ENCODE data around the gene FAM193B. TPM values are rescaled to one million over a fixed set of nuclear protein-coding genes. Genes with fewer than 3 reads are reported as not detected.
A peak's percentile ranks its signal among the peaks of the same experiment; 100 is the strongest.

Gene FAM193B
- total and polyA plus RNA-seq, 9 donors, result 36.8 to 65.0 (median 50.0) TPM

GRCh38 chr5:177520271-177520670 is 34.1 kb downstream of the FAM193B start:
- 95% methylated on average over 3 of the region's 3 CpGs for WGBS (ENCODE audit: insufficient coverage)
- H3K27ac ChIP-seq (ENCODE audit: low read length), result peak overlapping the region; percentile 65
- H3K4me1 ChIP-seq (ENCODE audit: control insufficient read depth, insufficient read depth, low read length), result peaks cover 38% of the 10 kb centered on the region
- no peaks in the 10 kb centered on the region for H3K27me3 ChIP-seq (ENCODE audit: control insufficient read depth, insufficient read depth, low read length)
- H3K4me3 ChIP-seq (ENCODE audit: low read length), result no peak overlapping the region
- peaks cover 59% of the 10 kb centered on the region for H3K36me3 ChIP-seq (ENCODE audit: control insufficient read depth, insufficient read depth, low read length)
- no peaks in the 10 kb centered on the region for H3K9me3 ChIP-seq (replicated peaks; ENCODE audit: control insufficient read depth, low read depth, low read length)
- DNase-seq, result no peak

GRCh38 chr5:177519463-177520235 is 34.7 kb downstream of the FAM193B start:
- no peak for DNase-seq
- peaks cover 60% of the 10 kb centered on the region for H3K36me3 ChIP-seq (ENCODE audit: control insufficient read depth, insufficient read depth, low read length)

GRCh38 chr5:177516601-177517568 is 37.5 kb downstream of the FAM193B start, which contains the start of gene DDX41:
Gene DDX41, minus strand, starts transcription at chr5:177516961. Its CDS starts 16 bp downstream, at chr5:177516945.
- Histone ChIP-seq H3K36me3 (ENCODE audit: control insufficient read depth, insufficient read depth, low read length) (peaks cover 70% of the 10 kb centered on the region), H3K9me3 (replicated peaks; ENCODE audit: control insufficient read depth, low read depth, low read length) (no peaks in the 10 kb centered on the region), H3K27ac (ENCODE audit: low read length) (peak within 1 kb of the TSS; percentile 86), H3K4me1 (ENCODE audit: control insufficient read depth, insufficient read depth, low read length) (peaks cover 38% of the 10 kb centered on the region), H3K4me3 (ENCODE audit: low read length) (peak within 1 kb of the TSS; percentile 85), H3K27me3 (ENCODE audit: control insufficient read depth, insufficient read depth, low read length) (no peaks in the 10 kb centered on the region)
- DNase-seq, result peak; percentile 100
- under 1% methylated on average over 91 of the region's 96 CpGs for WGBS (ENCODE audit: insufficient coverage)

More at GRCh38 chr5:177519463-177520235, 34.7 kb downstream of the FAM193B start:
- Histone ChIP-seq H3K9me3 (replicated peaks; ENCODE audit: control insufficient read depth, low read depth, low read length) (no peaks in the 10 kb centered on the region), H3K4me3 (ENCODE audit: low read length) (no peak overlapping the region), H3K27me3 (ENCODE audit: control insufficient read depth, insufficient read depth, low read length) (no peaks in the 10 kb centered on the region), H3K27ac (ENCODE audit: low read length) (no peak overlapping the region), H3K4me1 (ENCODE audit: control insufficient read depth, insufficient read depth, low read length) (peaks cover 38% of the 10 kb centered on the region)
- WGBS (ENCODE audit: insufficient coverage), result 69% methylated on average over 8 of the region's 13 CpGs

GRCh38 chr5:177515580-177515979 is 38.8 kb downstream of the FAM193B start:
- WGBS (ENCODE audit: insufficient coverage), result 88% methylated on average over 7 of the region's 7 CpGs
- Histone ChIP-seq H3K4me1 (ENCODE audit: control insufficient read depth, insufficient read depth, low read length) (peaks cover 26% of the 10 kb centered on the region), H3K4me3 (ENCODE audit: low read length) (peak overlapping the region; percentile 85), H3K36me3 (ENCODE audit: control insufficient read depth, insufficient read depth, low read length) (peaks cover 70% of the 10 kb centered on the region), H3K9me3 (replicated peaks; ENCODE audit: control insufficient read depth, low read depth, low read length) (no peaks in the 10 kb centered on the region), H3K27me3 (ENCODE audit: control insufficient read depth, insufficient read depth, low read length) (no peaks in the 10 kb centered on the region), H3K27ac (ENCODE audit: low read length) (no peak overlapping the region)
- DNase-seq, result no peak

- Histone ChIP-seq H3K9me3 (replicated peaks; ENCODE audit: control insufficient read depth, low read depth, low read length) (no peaks in the 10 kb centered on the region), H3K4me3 (ENCODE audit: low read length) (no peak overlapping the region), H3K36me3 (ENCODE audit: control insufficient read depth, insufficient read depth, low read length) (peaks cover 64% of the 10 kb centered on the region), H3K27ac (ENCODE audit: low read length) (no peak overlapping the region), H3K27me3 (ENCODE audit: control insufficient read depth, insufficient read depth, low read length) (no peaks in the 10 kb centered on the region), H3K4me1 (ENCODE audit: control insufficient read depth, insufficient read depth, low read length) (peaks cover 25% of the 10 kb centered on the region)
- DNase-seq, result no peak
- 93% methylated on average over 10 of the region's 11 CpGs for WGBS (ENCODE audit: insufficient coverage)
Observed at GRCh38 chr5:177514541-177514940, 39.8 kb downstream of the FAM193B start.

GRCh38 chr5:177513500-177513899 is 40.9 kb downstream of the FAM193B start:
- Histone ChIP-seq H3K27ac (ENCODE audit: low read length) (no peak overlapping the region), H3K36me3 (ENCODE audit: control insufficient read depth, insufficient read depth, low read length) (peaks cover 57% of the 10 kb centered on the region), H3K4me3 (ENCODE audit: low read length) (no peak overlapping the region), H3K27me3 (ENCODE audit: control insufficient read depth, insufficient read depth, low read length) (no peaks in the 10 kb centered on the region), H3K9me3 (replicated peaks; ENCODE audit: control insufficient read depth, low read depth, low read length) (no peaks in the 10 kb centered on the region), H3K4me1 (ENCODE audit: control insufficient read depth, insufficient read depth, low read length) (peaks cover 29% of the 10 kb centered on the region)
- WGBS (ENCODE audit: insufficient coverage), result 96% methylated on average over 15 of the region's 15 CpGs
- DNase-seq, result no peak

- Histone ChIP-seq H3K27me3 (ENCODE audit: control insufficient read depth, insufficient read depth, low read length) (no peaks in the 10 kb centered on the region), H3K4me3 (ENCODE audit: low read length) (no peak overlapping the region), H3K4me1 (ENCODE audit: control insufficient read depth, insufficient read depth, low read length) (peaks cover 29% of the 10 kb centered on the region), H3K9me3 (replicated peaks; ENCODE audit: control insufficient read depth, low read depth, low read length) (no peaks in the 10 kb centered on the region), H3K27ac (ENCODE audit: low read length) (no peak overlapping the region), H3K36me3 (ENCODE audit: control insufficient read depth, insufficient read depth, low read length) (peaks cover 57% of the 10 kb centered on the region)
- 87% methylated on average over 15 of the region's 16 CpGs for WGBS (ENCODE audit: insufficient coverage)
- no peak for DNase-seq
Observed at GRCh38 chr5:177512736-177513380, 41.5 kb downstream of the FAM193B start.

GRCh38 chr5:177511796-177512675 is 42.3 kb downstream of the FAM193B start:
- DNase-seq, result no peak
- peaks cover 62% of the 10 kb centered on the region for H3K36me3 ChIP-seq (ENCODE audit: control insufficient read depth, insufficient read depth, low read length)
- WGBS (ENCODE audit: insufficient coverage), result 95% methylated on average over 27 of the region's 34 CpGs
- no peaks in the 10 kb centered on the region for H3K27me3 ChIP-seq (ENCODE audit: control insufficient read depth, insufficient read depth, low read length)
- H3K27ac ChIP-seq (ENCODE audit: low read length), result no peak overlapping the region
- H3K9me3 ChIP-seq (replicated peaks; ENCODE audit: control insufficient read depth, low read depth, low read length), result no peaks in the 10 kb centered on the region
- H3K4me1 ChIP-seq (ENCODE audit: control insufficient read depth, insufficient read depth, low read length), result peaks cover 29% of the 10 kb centered on the region
- H3K4me3 ChIP-seq (ENCODE audit: low read length), result no peak overlapping the region

- peaks cover 27% of the 10 kb centered on the region for H3K4me1 ChIP-seq (ENCODE audit: control insufficient read depth, insufficient read depth, low read length)
- no peaks in the 10 kb centered on the region for H3K27me3 ChIP-seq (ENCODE audit: control insufficient read depth, insufficient read depth, low read length)
- 90% methylated on average over 5 of the region's 5 CpGs for WGBS (ENCODE audit: insufficient coverage)
- H3K36me3 ChIP-seq (ENCODE audit: control insufficient read depth, insufficient read depth, low read length), result peaks cover 62% of the 10 kb centered on the region
- DNase-seq, result no peak
- no peak overlapping the region for H3K27ac ChIP-seq (ENCODE audit: low read length)
- no peak overlapping the region for H3K4me3 ChIP-seq (ENCODE audit: low read length)
- H3K9me3 ChIP-seq (replicated peaks; ENCODE audit: control insufficient read depth, low read depth, low read length), result no peaks in the 10 kb centered on the region
Observed at GRCh38 chr5:177511181-177511580, 43.2 kb downstream of the FAM193B start.

Data from muscle of leg (tissue), 11 donors.